Activated effector memory CD4-positive, alpha-beta T cell treated with anti-CD3 and anti-CD28 coated beads, Interleukin-2, amount 50 U/mL, for 16 hours (primary cell): ENCODE measurements around the gene TGM2.

Source experiments
- DNase-seq: peaks from one replicate; pipeline ENCODE4 v3.0.0-alpha.2; 2020

Gene TGM2

DNA sequence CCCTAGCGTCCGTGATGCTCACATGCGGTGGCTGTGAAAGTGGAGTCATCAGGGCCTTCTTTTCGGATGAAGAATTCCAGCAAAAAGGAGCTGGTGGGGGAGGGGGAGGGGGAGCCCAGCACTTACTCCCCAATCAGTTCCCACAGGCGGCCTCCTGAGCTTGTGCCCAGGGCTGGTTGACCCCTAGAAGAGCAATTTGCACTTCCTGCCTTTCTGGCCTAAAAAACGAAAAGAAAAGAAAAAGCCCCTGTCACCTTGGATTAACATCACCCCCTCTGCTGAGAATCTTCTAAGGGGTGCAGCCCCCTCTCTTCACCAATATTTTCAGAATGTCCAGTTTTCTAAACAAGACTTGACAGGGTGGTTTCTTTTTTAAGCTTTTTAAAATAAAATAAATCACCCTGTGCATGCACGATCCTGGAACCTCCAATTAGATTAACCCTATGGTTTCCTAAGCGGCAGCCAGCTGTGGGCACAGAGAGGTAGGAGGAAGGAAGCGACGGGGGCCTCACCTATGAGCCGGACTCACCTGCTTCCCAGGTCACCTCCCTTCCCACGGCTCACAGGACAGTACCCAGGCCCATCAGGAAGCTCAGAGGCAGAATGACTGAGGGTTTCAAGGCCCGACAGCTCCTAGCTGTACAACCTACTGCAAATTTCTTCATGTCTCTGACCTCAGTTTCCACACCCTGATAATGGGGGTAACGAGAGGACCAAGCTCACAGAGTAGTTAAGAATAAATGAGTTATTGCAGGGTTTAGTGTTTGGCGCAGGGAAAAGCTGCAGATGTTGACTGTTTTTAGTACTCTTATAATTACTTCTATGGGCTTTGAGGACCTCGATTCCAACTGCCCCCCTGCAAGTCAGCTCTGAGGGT lies 10.5 kb upstream of the TGM2 start:
- DNase-seq = no peak

DNA sequence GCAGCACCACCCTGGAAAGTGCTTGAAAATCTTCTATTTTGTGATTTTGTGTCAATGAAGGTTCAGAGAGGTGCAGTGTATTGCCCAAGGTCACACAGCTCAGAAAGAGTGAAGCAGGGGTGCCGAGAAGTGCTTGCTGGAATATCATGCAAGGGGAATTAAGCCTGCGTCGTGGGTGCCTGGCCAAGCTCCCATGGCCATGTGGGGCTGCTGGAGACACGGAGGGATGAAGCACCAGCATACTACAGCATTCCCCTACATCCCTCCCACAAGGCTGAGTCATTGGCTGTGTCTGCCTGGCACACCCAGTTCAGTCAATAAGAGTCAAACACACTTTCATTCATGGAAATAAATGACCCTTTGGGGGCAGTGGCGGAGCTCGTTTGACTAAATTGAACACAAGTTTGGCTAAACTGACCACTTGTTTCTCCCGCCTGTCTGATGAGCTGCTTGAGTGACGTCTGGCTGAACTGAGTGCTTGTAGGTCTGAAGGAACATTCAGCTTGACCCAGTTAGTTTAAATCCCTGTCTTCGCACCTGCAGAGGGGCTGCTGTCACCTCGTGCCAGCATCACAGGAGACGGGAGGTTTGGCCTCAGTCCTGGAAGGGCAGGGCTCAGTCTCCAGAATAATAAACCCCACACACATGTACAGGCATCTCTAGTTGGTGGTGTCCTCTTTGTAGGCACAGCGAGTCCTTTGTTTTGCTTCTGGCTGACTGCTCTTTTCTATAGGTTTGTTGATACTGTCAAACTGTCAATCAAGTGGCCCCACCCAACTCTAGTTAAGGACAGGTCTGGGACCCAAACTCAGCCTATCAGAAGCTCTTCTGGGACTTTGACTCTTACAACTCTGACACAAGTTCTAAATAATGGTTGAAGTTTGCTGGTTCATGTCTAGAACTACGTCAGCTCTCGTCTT lies 8.4 kb upstream of the TGM2 start:
- DNase-seq = no peak

DNA sequence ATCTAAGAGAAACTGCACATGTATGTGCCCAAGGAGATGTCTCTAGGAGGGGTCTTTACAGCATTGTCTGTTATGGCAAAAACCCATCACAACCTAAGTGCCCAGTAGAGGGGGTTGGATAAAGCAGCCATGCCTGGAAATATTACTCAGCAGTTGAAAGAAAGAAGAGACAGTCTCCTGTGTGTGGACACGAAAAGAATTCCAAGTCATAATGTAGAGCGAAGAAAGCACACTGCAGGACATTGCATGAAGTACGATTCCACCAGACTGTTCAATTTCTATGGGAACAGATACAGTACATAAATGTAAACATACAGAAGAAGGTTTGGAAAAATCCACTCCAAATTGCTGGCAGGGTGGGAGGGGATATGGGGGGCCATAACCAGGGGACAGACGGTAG lies 7.3 kb upstream of the TGM2 start:
- DNase-seq = no peak

DNA sequence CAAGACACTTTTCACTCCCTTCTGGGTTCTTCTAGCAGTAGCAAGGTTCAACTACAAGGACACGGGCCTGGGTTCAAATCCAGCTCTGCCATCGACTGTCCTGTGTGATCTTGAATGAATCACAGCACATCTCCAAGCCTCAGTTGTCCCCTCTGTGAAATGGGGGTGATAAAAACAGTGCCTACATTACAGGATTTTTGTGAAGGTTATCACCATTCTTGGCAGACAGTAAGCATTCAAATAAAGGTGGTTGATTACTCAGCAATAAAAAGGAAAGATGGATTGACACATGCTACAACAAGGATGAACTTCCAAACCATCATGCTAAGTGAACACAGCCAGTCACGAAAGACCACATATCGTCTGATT lies 6.6 kb upstream of the TGM2 start:
- no peak for DNase-seq

DNA sequence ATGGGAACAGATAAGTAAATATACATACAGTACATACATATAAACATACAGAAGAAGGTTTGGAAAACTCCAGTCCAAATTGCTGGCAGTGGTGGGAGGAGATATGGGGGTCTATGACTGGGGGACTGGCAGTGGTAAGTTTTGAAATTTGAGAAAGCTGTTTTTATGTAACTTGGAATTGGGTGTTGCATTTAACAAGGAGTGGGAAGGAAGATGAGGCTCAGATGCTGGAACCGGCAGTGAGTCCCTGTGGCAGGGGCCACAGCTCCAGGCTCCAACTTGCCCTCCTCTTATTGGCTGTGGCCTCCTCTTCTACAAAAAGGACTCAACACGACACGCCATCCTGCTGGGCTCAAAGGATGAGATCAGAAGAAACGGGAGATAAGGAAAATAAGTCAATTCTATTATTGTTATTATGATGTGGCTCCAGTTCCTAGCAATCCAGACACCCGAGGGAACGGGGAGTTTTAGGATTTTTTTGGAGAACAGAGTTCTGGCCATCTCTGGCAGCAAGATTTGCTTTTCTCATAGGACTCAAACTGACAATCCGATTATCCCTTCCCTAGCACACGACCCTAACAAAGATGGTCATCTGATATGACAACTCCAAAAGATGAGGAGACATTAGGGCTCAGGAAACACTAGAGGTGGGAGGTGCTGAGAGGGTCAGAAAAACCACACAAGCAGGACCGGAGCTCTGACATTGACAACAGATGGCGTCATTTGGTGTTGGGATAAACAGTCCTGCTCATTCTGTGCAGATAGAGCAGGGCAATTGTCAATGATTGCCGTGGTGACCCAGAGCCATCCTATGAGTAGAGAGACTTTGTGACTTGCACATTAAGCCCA lies 6.0 kb upstream of the TGM2 start:
- no peak for DNase-seq

DNA sequence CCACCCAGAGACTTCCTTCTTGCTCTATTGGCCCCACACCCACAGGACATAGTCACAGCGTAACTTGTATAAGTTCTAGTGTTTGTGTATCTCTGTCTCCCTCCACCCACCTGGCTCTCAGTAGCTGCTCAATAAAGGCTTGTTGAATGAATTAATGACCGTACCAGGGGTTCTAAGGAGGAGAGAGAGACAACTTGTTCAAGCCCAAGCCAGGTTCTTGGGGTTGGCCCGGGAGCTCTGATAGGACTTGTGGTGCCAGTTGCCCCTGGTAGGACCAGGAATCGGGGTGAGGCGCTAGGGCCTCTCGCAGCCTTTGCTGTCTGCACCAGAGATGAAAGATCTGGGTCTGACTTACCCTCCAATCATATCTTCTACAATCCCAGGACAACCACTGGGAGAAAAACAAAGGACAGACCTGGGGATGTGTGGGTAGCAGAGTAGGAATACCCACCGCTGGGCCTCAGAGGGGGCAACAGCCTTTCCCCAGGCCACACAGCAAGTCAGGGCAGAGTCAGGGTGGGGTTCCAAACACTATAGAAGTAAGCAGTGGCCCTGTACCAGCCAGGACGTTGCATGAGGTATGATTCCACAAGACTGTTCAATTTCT lies 5.3 kb upstream of the TGM2 start:
- DNase-seq = no peak

DNA sequence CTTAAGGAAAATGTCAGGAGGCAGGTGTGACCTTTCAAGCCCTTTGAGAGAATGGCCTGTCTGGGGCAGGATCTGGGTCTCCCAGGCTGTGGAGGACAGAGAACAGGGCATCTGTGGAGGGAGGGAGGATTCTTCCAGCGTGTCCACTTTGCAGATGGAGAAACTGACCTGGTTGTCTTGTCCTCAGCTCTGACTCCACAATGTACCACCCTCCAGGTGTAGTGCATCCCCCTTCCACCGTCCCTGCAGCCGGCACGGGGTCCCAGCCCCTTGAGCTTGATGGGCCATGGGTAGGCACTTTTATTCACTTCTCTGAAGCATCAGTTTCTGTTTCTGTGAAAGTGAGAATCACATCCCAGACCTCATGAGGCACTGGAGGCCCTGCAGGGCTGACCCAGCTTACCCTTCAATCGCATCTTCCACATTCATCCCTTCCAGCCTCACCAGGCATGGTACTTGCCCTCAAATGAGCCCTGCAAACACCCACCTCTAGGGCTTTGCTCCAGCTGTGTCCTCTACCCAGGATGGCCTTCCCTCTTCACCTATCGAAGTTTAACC lies 4.6 kb upstream of the TGM2 start:
- DNase-seq = no peak

DNA sequence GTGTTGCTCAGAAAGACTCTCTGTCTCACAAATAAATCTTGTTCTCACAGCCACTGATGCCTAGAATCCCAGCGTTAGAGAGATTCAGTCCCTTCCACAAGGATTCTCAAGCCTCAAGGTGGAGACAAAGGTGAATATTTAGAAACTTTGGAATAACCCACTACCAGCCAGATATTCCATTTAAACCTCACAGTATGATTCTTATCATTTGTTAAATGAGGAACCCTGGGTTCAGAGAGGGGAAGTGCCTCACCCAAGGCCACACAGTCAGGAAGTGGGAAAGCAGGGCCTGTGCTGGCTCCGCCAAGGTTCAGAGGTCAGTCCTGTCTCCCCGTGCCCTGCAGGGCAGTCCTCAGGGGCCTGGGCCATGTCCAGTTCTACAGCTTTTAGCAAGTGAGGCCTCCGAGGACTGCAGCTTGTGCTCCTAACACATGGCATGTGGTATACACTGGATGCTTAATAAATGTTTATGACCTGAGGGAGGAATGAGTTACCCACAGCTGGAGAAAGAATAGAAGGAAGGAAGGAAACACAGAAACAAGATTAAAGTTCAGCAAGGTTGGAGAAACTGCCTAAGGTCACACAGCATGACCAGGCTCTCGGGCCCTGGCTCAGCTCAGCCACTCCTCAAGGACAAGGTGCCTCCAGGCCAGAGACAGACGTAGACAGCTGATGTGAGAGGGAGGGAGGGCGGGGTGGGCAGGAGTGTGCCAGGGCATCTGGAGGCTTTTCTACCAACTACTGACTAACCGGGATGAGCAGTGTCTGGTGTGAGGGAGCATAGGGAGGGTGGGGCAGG lies 3.9 kb upstream of the TGM2 start:
- DNase-seq = no peak

DNA sequence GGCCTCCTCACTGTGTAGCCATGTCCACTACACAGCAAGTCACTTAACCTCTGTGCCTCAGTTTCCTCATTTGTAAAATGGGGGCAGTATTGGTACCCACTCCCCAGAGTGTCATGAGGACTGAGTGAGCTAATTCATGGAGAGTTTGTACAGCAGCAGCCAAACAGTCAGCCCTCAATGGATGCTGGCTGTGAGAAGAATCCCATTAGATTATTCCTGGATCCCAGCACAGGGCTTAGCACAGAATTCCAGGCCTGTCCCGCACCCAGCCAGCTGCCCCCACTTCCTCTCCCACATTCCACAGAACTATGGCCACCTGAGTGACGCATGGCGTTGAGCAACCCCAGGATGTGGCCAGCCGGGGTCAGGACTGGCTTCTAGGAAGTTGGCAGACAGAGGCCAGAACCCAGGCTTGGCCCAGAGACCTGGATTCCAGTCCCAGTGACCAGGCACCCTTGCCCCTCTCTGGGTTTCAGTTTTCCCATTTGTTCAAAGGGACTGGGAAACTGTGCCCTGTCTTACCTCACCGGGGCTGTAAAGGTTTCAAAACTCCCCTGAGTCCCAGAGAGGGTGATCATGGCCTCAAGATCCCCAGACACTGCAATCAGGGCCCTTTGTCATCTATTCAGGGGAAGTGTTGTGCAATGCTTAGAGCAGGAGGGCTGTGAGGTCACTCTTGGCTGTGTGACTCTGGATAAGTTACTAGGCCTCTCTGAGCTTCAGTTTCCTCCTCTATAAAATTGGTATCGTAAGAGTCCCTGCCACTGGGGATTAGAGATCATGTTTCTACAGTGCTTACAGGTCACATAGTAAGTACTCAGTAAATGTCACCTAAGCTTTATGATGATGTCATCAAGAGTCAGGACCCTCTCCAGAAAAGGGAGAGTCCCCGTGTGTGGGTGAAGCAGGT lies 3.0 kb upstream of the TGM2 start:
- DNase-seq = no peak

DNA sequence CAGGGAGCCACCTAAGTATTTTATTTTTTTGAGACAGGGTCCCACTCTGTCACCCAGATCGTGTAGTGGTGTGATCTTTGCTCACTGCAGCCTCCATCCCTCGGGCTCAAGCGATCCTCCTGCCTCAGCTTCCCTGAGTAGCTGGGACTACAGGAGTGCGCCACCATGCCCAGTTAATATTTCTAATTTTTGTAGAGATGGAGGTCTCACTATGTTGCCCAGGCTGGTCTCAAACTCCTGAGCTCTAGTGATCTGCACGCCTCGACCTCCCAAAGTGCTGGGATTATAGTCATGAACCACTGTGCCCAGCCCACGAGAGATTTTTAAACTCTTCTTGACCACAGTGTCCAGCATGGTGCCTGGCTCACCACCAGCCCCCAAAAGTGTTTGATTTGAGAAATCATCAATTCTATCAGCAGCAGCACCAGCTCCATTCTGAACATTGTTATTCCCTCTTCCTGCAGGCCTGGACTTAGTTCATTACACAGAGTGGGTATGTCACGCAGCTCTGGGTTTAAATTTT lies 2.3 kb upstream of the TGM2 start:
- no peak for DNase-seq

DNA sequence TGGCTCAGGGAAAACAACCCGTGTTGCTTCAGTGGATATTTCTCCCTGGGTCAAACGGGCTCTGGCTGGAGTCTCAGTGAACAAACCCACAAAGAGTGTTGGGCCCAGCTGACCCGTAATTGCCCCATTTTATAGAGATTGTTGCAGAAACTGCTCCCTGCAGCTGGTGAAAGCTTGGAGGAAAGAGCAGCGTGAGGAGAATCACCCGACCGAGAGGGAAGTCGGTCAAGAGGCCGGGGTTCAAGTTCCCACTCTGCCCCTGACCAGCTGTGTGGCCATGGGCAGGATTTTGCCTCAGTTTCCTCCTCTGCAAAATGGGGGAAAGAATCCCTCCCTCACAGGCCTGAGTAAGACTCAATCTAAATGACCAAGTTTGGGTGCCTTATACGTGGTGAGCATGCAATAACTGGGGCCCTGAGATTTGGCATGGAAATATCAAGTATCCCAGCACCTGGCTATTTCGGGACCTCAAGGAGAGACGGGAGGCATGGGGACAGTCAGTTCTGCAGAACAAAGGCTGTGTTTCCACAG lies 1.7 kb upstream of the TGM2 start:
- DNase-seq = no peak

DNA sequence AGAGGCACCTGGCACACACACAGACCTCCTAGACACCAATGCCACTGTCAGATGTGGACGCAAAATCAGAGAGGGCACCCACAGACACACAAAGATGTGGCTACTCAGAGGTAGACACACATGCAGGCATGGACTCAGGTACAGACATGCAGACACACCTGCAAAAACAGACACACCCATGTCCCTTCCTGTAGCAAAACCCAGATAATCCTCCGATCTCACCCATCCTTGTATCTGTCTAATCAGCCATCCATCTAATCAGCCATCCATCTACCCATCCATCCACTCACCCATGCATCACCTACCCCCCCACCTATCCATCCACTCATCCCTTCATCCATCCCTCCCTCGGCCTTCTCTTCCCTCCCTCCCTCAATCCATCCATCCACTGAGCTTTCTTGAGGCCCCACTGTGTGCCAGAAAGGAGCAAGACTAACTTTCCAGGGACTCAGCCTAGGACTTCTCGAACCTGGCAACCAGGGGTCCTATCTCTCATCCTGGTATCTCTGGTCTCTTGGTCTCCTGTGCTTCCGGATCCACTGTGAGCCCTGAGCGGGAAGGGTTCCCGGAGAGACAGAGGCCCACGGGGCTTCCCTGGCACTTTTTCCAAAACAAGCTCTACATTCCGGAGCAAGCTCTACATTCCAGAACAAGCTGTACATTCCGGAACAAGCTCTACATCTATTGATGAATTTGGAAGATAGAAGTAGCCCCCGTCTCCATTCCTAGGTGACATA lies 1.1 kb upstream of the TGM2 start:
- DNase-seq = no peak

DNA sequence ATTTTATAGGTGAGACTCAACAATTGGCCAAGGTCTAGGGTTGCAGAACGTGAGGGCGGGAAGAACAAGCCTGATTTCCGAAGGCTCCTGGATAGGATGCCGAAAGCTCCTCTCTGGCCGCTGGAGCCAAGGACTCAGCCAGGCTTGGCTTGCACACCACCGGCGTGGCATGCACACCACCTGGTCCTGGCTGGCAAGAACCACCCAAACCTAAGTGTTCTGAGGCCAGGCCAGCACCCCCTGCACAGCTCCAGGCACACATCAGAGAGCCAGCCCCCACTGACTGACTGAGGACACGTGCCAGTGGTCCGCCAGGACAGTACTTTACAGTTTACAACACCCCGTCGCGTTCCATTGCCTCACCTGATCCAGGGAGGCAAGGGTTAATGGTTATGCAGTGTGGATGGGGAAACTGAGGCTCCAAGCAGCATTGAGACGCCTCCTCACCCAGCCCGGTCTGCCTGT lies 414 bp downstream of the TGM2 start:
- no peak for DNase-seq

DNA sequence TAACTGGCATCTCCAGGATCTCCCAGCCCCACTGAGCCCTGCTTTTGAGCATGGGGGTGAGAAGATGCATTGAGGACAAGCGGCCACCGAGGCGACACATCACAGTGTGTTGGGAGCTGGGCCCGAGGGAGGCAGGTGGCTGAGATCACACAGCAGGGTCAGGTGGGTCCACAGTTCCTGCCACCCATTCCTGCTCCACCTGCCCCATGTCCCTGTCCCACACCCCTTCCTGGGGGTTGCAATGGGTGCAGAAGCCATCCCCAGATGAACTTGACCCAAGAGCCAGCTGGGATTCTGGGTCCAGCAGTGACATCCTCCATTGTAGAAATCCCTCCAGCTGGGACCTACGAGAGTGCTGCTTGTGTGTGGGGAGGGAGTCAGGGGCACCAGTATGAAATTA lies 1.0 kb downstream of the TGM2 start:
- no peak for DNase-seq

DNA sequence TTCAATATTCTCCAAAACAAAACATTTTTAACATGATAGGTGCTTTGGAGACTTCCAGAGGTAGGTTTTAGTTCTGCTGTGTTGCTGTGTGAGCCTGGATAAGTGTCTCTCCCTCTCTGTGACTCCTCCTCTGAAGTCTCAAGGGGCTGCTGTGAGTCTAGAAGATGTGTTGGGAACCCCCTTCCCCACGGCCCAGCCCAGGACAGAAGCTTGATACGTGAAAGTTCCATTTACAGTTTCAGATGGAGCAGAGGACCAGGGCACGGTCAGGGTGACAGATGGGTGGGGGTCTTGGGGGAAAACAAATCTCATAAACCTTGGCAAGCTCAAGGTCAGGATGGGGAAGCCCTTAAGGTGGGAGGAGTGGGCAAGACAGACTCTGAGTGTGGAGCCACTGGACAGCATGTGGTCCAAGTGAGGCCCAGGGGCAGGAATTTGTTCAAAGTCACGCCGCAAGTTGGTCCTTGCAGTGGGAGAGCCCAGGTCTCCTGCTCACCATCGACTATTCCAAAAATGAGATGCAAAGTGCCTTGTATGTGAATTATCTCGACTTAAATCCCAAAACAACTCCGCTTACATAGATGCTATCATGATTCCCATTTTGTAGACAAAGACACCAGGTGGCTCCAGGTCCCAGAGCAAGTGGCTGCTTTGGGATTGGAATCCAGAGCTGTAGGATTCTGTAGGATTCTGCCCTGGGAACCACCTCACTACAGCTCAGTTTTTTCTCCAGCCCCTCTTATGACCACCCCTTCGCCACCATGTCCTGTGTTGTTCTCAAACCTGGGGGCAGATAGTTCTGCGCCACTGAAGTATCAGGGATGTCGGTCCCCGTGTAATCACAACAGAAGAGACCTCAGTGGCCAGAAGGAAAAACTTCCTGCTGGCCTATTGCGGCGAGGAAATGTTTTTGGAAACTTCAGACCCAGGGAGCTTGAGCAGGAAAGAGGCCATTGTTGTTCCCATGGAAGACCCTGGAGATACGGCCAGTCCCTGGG lies 1.9 kb downstream of the TGM2 start:
- no peak for DNase-seq

DNA sequence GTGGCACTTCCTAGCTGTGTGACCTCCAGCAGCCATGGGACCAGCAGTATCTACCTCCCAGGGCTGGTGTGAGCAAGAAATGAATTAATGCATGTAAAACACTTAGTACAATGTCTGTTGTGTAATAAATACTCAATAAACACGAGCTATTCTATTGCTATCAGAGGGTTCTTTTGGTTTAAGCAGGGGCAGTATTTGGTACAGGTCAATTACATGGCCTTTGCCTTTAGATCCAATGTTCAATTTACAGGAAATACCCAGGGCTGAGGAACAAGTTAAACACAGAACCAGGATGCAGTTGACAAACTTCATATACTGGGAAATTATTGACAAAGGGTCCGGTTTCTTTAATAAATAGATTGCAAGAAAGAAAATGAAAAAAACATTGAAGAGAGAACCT lies 2.9 kb downstream of the TGM2 start:
- no peak for DNase-seq

DNA sequence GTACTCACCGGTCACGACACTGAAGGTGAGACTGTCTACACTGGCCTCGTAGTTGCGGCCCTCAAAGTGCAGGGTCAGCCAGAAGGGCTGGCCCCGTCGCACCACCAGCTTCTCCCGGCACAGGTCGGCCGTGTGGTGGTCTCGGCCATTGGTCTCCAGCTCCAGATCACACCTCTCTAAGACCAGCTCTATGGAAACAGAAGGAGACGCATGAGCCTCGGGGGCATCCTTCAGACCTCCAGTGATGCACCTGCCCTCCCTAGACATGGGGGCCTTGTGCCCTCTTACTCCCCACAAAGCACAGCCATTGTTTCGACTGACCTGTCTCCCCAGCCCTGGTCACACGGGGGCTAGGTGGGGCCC lies 3.7 kb downstream of the TGM2 start:
- no peak for DNase-seq
